Measurements from ENCODE around the gene CYP4A22. TPM values are rescaled to one million over a fixed set of nuclear protein-coding genes. Genes with fewer than 3 reads are reported as not detected.

CYP4A22 gene
- polyA plus RNA-seq, 1 of the 3 experiments (the other 2 are of a cell fraction) = not detected

DNA sequence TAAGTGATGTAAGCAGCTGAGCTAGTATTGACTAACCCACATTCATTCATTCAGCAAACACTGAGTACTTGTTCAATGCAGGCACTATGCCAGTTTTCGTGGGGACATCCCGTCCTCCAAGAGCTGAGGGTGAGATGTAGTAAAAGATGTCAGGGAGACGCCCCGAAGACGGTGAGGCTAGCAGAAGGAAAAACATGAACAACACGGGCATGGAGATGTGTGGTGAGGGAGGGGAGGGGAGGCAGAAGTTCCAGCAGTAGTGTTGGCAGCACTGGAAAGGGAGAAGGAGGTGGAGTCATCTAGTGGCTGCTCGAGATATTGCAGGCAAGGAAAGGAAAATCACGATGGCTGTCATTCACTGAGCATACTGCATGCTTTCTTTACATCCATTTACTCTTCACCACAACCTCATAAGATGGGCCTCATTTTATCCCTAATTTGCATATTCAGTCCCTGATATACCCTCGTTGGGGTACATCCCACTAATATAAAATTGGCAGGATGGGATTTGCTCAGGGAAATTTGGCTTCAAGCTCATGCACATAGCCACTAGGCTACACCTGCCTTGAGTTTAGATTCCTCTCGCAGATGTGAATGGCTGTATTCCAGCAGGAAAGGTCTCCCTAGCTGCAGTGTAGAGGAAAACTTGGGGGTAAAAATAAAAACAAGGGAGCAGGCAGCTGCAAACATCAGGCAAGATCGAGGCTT lies 38.1 kb downstream of the CYP4A22 start (continued):
- TF ChIP-seq GATA2 (CRISPR knock-in tag; IDR thresholded peaks at IDR 0.05) = no peak

DNA sequence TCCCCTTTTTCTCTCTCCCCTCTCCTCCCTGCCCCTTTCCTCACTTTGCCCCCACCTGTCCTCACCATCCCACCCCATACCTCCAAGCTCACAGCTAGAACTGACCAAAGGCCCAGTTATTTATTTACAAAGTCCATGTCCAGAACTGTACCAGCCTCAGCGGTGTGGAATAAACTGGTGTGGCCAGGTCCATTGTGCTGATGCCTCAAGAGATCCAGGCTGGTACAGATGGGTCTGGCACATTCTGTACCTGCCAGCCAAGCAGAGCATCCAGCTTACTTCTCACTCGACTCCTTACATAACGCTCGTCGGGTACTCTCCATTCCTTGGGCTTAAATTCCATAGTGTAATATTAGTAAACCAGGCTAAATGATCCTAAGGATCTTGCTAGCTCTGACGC lies 40.8 kb downstream of the CYP4A22 start:
- no peak for DNase-seq
- peaks cover 4 to 16% of the 10 kb centered on the region in 2 experiments; a peak in 1 of 4 replicates for H3K4me1 ChIP-seq (ENCODE audit: control insufficient read depth in 1 of 2, insufficient read depth in 2 of 2, low read depth in 1 of 2, low read length in 1 of 2)
- CTCF ChIA-PET = interaction anchor here (0.9 to 8.1 kb wide), 17 partner anchors 8 to 544 kb away, joined by 3 to 143 read pairs (median 7); partner anchors contain the start of gene PDZK1IP1
- no peaks in the 10 kb centered on the region for H3K79me2 ChIP-seq (ENCODE audit: insufficient read depth)
- no peaks in the 10 kb centered on the region for H3K9me3 ChIP-seq
- no peak overlapping the region for H3K9ac ChIP-seq
- POLR2A ChIA-PET = no interaction called here
- H4K20me1 ChIP-seq (ENCODE audit: insufficient read depth) = no peaks in the 10 kb centered on the region
- TF ChIP-seq NFIC (IDR thresholded peaks at IDR 0.05; ENCODE audit: borderline replicate concordance) (no peak), TAF1 (IDR thresholded peaks at IDR 0.05; ENCODE audit: borderline replicate concordance, low read depth, low read length) (no peak), RFX5 (IDR thresholded peaks at IDR 0.05; ENCODE audit: low read length) (no peak), MEF2A (IDR thresholded peaks at IDR 0.05; ENCODE audit: borderline replicate concordance, low read depth) (no peak), MAX (IDR thresholded peaks at IDR 0.05; ENCODE audit: low read depth) (no peak), RXRA (IDR thresholded peaks at IDR 0.05; ENCODE audit: borderline replicate concordance, low read depth) (no peak), REST (IDR thresholded peaks at IDR 0.05; ENCODE audit: low read depth, low read length) (no peak), JUND (IDR thresholded peaks at IDR 0.05) (no peak), EP300 (IDR thresholded peaks at IDR 0.05; ENCODE audit: borderline replicate concordance in 1 of 2, low read depth in 1 of 2, low read length in 1 of 2) (no peak), EZH2phosphoT487 (IDR thresholded peaks at IDR 0.05; ENCODE audit: borderline replicate concordance, low read depth) (no peak), FOXJ3 (CRISPR knock-in tag; IDR thresholded peaks at IDR 0.05) (no peak), SMC3 (IDR thresholded peaks at IDR 0.05; ENCODE audit: low read depth, low read length) (no peak)
- TF ChIP-seq, protein P1, sequence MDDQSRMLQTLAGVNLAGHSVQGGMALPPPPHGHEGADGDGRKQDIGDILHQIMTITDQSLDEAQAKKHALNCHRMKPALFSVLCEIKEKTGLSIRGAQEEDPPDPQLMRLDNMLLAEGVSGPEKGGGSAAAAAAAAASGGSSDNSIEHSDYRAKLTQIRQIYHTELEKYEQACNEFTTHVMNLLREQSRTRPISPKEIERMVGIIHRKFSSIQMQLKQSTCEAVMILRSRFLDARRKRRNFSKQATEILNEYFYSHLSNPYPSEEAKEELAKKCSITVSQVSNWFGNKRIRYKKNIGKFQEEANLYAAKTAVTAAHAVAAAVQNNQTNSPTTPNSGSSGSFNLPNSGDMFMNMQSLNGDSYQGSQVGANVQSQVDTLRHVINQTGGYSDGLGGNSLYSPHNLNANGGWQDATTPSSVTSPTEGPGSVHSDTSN (IDR thresholded peaks at IDR 0.05) = no peak
- TF ChIP-seq, protein P2, sequence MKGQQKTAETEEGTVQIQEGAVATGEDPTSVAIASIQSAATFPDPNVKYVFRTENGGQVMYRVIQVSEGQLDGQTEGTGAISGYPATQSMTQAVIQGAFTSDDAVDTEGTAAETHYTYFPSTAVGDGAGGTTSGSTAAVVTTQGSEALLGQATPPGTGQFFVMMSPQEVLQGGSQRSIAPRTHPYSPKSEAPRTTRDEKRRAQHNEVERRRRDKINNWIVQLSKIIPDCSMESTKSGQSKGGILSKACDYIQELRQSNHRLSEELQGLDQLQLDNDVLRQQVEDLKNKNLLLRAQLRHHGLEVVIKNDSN (IDR thresholded peaks at IDR 0.05; ENCODE audit: borderline replicate concordance, low read depth) = no peak
- H3K36me3 ChIP-seq (replicated peaks in 1 of 2; ENCODE audit: control insufficient read depth in 1 of 2, insufficient read depth in 2 of 2, low read length in 1 of 2) = no peaks in the 10 kb centered on the region
- H3K9me2 ChIP-seq = no peaks in the 10 kb centered on the region
- 85% methylated on average over 6 of the region's 6 CpGs for WGBS (ENCODE audit: low lambda C conversion rate)
- no peaks in the 10 kb centered on the region for H3K27me3 ChIP-seq (ENCODE audit: insufficient read depth)
- H2AFZ ChIP-seq (ENCODE audit: low read depth) = peak overlapping the region; percentile 78; the same call in 1 of the 2 replicates
- peaks cover 4% of the 10 kb centered on the region for H3F3A ChIP-seq (replicated peaks; ENCODE audit: insufficient read depth)
- no peak overlapping the region for H3K4me2 ChIP-seq
- H3K27ac ChIP-seq (ENCODE audit: low read depth in 2 of 2, low read length in 1 of 2) = no peak overlapping the region
- H3K4me3 ChIP-seq (ENCODE audit: low read depth in 2 of 2, low read length in 1 of 2) = no peak overlapping the region

Data from SK-N-SH (cell line).